A673 (cell line): Measurements from ENCODE around the gene BSG. TPM values are rescaled to one million over a fixed set of nuclear protein-coding genes. Genes with fewer than 3 reads are reported as not detected.
A peak's percentile ranks its signal among the peaks of the same experiment; 100 is the strongest.

Source experiments
- BruUV-seq: library from RNA; stranded (reverse); fragments of 400-500 nt; replicated peaks from 2 replicates; lab custom pipeline; 2021; lab: Mats Ljungman, UMichigan
- CTCF ChIA-PET: fragments of 300-600 bp; sonication (Branson Sonifier 250); formaldehyde crosslinking; loops from one replicate; lab custom pipeline; 2022; ENCODE audit warnings: antibody characterized with exemption; lab: Charles Lee
- POLR2A ChIA-PET: fragments of 300-600 bp; sonication (Branson Sonifier 250); formaldehyde crosslinking; loops from one replicate; lab custom pipeline; 2022; ENCODE audit warnings: antibody characterized with exemption; ENCODE audit not compliant: low non-redundant PET; lab: Charles Lee
- DNase-seq: peaks from one replicate; pipeline ENCODE4 v3.0.0-alpha.2; 2015; ENCODE audit warnings: low spot score
- H3K27ac ChIP-seq: fragments of 200-600 bp; sonication (generic); 2 replicates; pipeline ENCODE4 v1.5.1; 2016; ENCODE audit warnings: mixed run types, low read depth, mild to moderate bottlenecking, mixed read lengths, antibody characterized with exemption, low read length; ENCODE audit not compliant: poor library complexity, severe bottlenecking
- H3K27me3 ChIP-seq: fragments of 200-600 bp; sonication (generic); replicated peaks from 2 replicates; pipeline ENCODE4 v1.6.1; 2017; ENCODE audit warnings: mixed run types, low read depth, mild to moderate bottlenecking, mixed read lengths, antibody characterized with exemption, low read length; ENCODE audit not compliant: insufficient read depth, poor library complexity
- H3K36me3 ChIP-seq: fragments of 200-600 bp; sonication (generic); 2 replicates; pipeline ENCODE4 v1.6.1; 2016; ENCODE audit warnings: mixed run types, mild to moderate bottlenecking, mixed read lengths, antibody characterized with exemption, low read length; ENCODE audit not compliant: insufficient read depth, poor library complexity, severe bottlenecking
- H3K4me1 ChIP-seq: fragments of 200-600 bp; sonication (generic); 2 replicates; pipeline ENCODE4 v1.6.1; 2017; ENCODE audit warnings: mixed run types, mild to moderate bottlenecking, mixed read lengths, antibody characterized with exemption, low read length; ENCODE audit not compliant: insufficient read depth, poor library complexity, severe bottlenecking
- H3K4me3 ChIP-seq: fragments of 200-600 bp; sonication (generic); 2 replicates; pipeline ENCODE4 v1.5.1; 2016; ENCODE audit warnings: low read depth, mixed run types, mild to moderate bottlenecking, mixed read lengths, low read length; ENCODE audit not compliant: poor library complexity, severe bottlenecking
- H3K9me3 ChIP-seq: fragments of 200-600 bp; sonication (generic); 2 replicates; pipeline ENCODE4 v1.6.1; 2016; ENCODE audit warnings: mixed run types, low read depth, mild to moderate bottlenecking, mixed read lengths, antibody characterized with exemption, low read length; ENCODE audit not compliant: poor library complexity, severe bottlenecking
- EZH2 ChIP-seq: fragments of 200-600 bp; sonication (generic); IDR thresholded peaks from 2 replicates; pipeline ENCODE4 v1.6.1; 2017; ENCODE audit warnings: borderline replicate concordance, low read depth, mild to moderate bottlenecking, mixed read lengths, antibody characterized with exemption, low read length; ENCODE audit not compliant: poor library complexity, severe bottlenecking
- intact Hi-C: fragments of 100-400 bp; cut with micrococcal nuclease; formaldehyde crosslinking; loops from one replicate; pipeline ENCODE4 v1.10.0; 2022; ENCODE audit not compliant: unreplicated experiment
- total RNA-seq: library from RNA; stranded (reverse); gene quantifications from 2 replicates; pipeline ENCODE4 v1.2.3, GENCODE V29; 2021
- TF ChIP-seq, protein P1 (sequence below): fragments of 300-800, 200-600 bp; sonication (generic); conservative IDR thresholded peaks from 2 replicates; pipeline ENCODE4 v1.5.1; 2017; ENCODE audit warnings: low read depth, mild to moderate bottlenecking, antibody characterized with exemption, low read length, moderate library complexity, mixed read lengths

Gene BSG
- total RNA-seq, 1 experiment from 2014 or later: 865 TPM

DNA sequence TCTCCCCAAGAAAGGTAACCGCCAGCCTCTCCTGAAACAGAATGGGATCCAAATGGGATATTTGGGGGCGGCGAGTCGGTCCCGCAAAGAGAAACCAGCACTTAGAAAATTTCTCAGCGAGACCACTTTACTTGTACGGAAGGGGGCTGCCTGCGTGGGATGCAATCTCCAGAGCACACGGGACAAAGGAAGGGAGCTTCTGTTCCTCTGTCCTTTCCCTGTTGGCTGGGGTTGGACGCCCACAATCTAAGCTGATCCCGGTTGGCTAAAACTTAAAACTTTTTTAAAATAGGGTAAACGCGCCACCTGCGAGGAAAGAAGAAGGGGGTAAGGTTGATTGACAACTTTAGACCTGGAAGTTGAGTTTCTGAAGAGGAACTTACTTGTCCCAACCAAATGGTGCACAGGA lies 826 bp upstream of the BSG start:
- ChIA-PET POLR2A (interaction anchor here (0.5 to 0.9 kb wide), 2 partner anchors 334 to 634 kb away, joined by 3 to 5 read pairs; partner anchors contain the start of gene STK11), CTCF (no interaction called here)
- Histone ChIP-seq H3K4me3 (peak overlapping the region; percentile 99), H3K36me3 (no peaks in the 10 kb centered on the region), H3K9me3 (no peaks in the 10 kb centered on the region), H3K4me1 (peaks cover 27% of the 10 kb centered on the region), H3K27me3 (no peaks in the 10 kb centered on the region), H3K27ac (peak overlapping the region; percentile 97)
- intact Hi-C loops: loop anchor here (5.0 kb wide), 1 partner anchor 39 kb away; the partner anchor contains the start of gene CDC34
- DNase-seq: peak; percentile 80
- BruUV-seq: TSS peak; percentile 13
- TF ChIP-seq EZH2: no peak
- TF ChIP-seq, protein P1, sequence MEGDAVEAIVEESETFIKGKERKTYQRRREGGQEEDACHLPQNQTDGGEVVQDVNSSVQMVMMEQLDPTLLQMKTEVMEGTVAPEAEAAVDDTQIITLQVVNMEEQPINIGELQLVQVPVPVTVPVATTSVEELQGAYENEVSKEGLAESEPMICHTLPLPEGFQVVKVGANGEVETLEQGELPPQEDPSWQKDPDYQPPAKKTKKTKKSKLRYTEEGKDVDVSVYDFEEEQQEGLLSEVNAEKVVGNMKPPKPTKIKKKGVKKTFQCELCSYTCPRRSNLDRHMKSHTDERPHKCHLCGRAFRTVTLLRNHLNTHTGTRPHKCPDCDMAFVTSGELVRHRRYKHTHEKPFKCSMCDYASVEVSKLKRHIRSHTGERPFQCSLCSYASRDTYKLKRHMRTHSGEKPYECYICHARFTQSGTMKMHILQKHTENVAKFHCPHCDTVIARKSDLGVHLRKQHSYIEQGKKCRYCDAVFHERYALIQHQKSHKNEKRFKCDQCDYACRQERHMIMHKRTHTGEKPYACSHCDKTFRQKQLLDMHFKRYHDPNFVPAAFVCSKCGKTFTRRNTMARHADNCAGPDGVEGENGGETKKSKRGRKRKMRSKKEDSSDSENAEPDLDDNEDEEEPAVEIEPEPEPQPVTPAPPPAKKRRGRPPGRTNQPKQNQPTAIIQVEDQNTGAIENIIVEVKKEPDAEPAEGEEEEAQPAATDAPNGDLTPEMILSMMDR: no peak

DNA sequence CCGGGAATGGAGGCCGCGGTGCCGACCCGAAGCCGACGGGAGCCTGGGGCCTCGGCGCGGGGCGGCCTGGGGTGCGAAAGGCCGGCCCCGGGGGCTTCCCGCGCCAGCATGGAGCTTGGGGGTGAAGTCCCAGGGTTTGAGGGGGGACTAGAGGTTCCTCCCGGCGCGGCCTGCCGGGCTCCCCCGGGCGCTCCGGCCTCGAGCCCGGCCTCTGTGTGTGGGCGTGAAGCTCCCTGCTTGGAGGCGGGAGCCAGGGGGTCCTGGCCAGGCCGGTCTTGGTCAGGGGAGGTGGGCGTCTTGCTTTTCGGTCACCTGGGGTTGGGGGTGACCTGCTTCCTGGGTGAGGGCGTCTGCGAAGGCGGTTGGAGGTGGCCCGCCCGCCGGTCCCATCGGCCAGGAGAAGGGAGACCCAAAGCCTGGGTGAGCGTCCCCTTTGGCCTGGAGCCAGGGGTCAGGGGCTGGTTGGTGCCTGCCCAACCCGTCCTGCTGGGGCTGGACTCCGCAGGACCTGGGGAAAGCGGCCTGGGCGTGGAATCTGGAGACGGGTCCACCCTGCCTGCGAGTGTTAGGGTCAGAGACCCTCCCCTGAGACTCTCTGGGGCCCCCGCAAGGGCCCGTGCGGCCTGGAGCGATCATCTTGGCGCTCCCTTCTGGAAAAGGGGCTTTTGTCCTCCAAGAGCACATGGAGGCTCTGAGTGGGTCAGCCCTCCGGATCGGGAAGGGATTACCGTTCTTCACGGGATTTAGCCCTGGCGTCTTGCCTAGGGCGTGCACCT lies 535 bp downstream of the BSG start:
- Histone ChIP-seq H3K27ac (peak overlapping the region; percentile 97), H3K27me3 (no peaks in the 10 kb centered on the region), H3K36me3 (peaks cover 4% of the 10 kb centered on the region), H3K4me1 (peaks cover 17% of the 10 kb centered on the region), H3K9me3 (no peaks in the 10 kb centered on the region), H3K4me3 (peak overlapping the region; percentile 99)
- TF ChIP-seq, protein P1: no peak
- TF ChIP-seq EZH2: no peak
- peak; percentile 61 for DNase-seq
- CTCF ChIA-PET: no interaction called here
- BruUV-seq: TSS peak; percentile 62
- POLR2A ChIA-PET: no interaction called here
- intact Hi-C loops: loop anchor here (5.0 kb wide), 1 partner anchor 41 kb away; the partner anchor contains the start of gene CDC34

DNA sequence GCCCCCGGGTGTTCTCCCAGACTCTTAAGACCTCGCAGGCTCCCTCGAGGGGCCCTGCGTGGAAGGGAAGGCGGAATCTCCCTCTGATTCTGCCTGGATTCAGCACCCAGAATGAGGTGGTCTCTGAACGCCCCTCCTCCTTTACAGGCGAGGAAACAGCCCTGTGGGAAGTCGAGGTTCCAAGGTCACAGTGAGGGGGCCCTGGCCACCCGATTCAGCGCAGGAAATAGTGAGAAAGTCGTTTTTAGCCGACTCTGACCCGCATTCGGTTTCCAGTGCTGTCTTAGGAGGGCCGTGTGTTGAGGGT lies 1.1 kb downstream of the BSG start:
- Histone ChIP-seq H3K9me3 (no peaks in the 10 kb centered on the region), H3K27ac (peak overlapping the region; percentile 97), H3K4me3 (peak overlapping the region; percentile 99), H3K27me3 (no peaks in the 10 kb centered on the region), H3K36me3 (peaks cover 9% of the 10 kb centered on the region), H3K4me1 (peaks cover 17% of the 10 kb centered on the region)
- DNase-seq: no peak
- ChIA-PET CTCF (no interaction called here), POLR2A (no interaction called here)
- intact Hi-C loops: loop anchor here (5.0 kb wide), 1 partner anchor 41 kb away; the partner anchor contains the start of gene CDC34
- no TSS peak for BruUV-seq
- no peak for TF ChIP-seq EZH2
- TF ChIP-seq, protein P1: no peak
